Loucy (cell line): ENCODE measurements around the gene LRRC23.

ENCODE experiments used
- H2AFZ ChIP-seq: fragments of 200-600 bp; sonication (generic); 2 replicates; pipeline ENCODE4 v1.6.0; 2016; ENCODE audit warnings: antibody characterized with exemption, mild to moderate bottlenecking, low read length, moderate library complexity
- H3F3A ChIP-seq: fragments of 200-600 bp; 2 replicates; pipeline ENCODE4 v1.6.0; 2016; ENCODE audit warnings: antibody characterized with exemption, low read depth, mild to moderate bottlenecking
- H3K27me3 ChIP-seq: fragments of 200-600 bp; sonication (generic); 2 replicates; pipeline ENCODE4 v1.6.1; 2014; ENCODE audit warnings: low read length, mild to moderate bottlenecking; ENCODE audit not compliant: insufficient read depth, poor library complexity, severe bottlenecking
- H3K36me3 ChIP-seq: fragments of 200-600 bp; sonication (generic); 2 replicates; pipeline ENCODE4 v1.6.1; 2016; ENCODE audit warnings: low read length; ENCODE audit not compliant: insufficient read depth
- H3K4me1 ChIP-seq: fragments of 200-600 bp; sonication (generic); 2 replicates; pipeline ENCODE4 v1.5.1; 2014; ENCODE audit warnings: low read length, mild to moderate bottlenecking; ENCODE audit not compliant: insufficient read depth, poor library complexity, severe bottlenecking
- H3K4me2 ChIP-seq: fragments of 200-600 bp; sonication (generic); 2 replicates; pipeline ENCODE4 v1.6.0; 2014; ENCODE audit warnings: antibody characterized with exemption, low read length, low read depth, mild to moderate bottlenecking; ENCODE audit not compliant: poor library complexity, severe bottlenecking
- H3K4me3 ChIP-seq: fragments of 200-600 bp; sonication (generic); 2 replicates; pipeline ENCODE4 v1.5.1; 2014; ENCODE audit warnings: low read length, mild to moderate bottlenecking, mixed read lengths; ENCODE audit not compliant: poor library complexity, severe bottlenecking
- H3K79me2 ChIP-seq: fragments of 200-600 bp; sonication (generic); 2 replicates; pipeline ENCODE4 v1.6.1; 2014; ENCODE audit warnings: low read length; ENCODE audit not compliant: insufficient read depth
- H3K9ac ChIP-seq: fragments of 200-600 bp; sonication (generic); 2 replicates; pipeline ENCODE4 v1.6.0; 2014; ENCODE audit warnings: mild to moderate bottlenecking, low read depth, low read length, moderate library complexity; ENCODE audit not compliant: poor library complexity, severe bottlenecking
- H3K9me2 ChIP-seq: fragments of 200-600 bp; sonication (generic); replicated peaks from 2 replicates; pipeline ENCODE4 v1.6.1; 2016; ENCODE audit warnings: low read depth, low read length, mixed read lengths
- H3K9me3 ChIP-seq: fragments of 200-600 bp; sonication (generic); 2 replicates; pipeline ENCODE4 v1.6.1; 2014; ENCODE audit warnings: mild to moderate bottlenecking, antibody characterized with exemption, low read length, low read depth; ENCODE audit not compliant: insufficient read depth
- H4K20me1 ChIP-seq: fragments of 200-600 bp; sonication (generic); 2 replicates; pipeline ENCODE4 v1.6.0; 2014; ENCODE audit warnings: antibody characterized with exemption, low read length, mild to moderate bottlenecking; ENCODE audit not compliant: insufficient read depth, poor library complexity, severe bottlenecking
- EZH2phosphoT487 ChIP-seq: fragments of 200-600 bp; IDR thresholded peaks from 2 replicates; pipeline ENCODE4 v1.6.1; 2018; ENCODE audit warnings: antibody characterized with exemption, mild to moderate bottlenecking, moderate library complexity, borderline replicate concordance
- TF ChIP-seq, protein P1 (sequence below): fragments of 200-600 bp; sonication (generic); conservative IDR thresholded peaks from 2 replicates; pipeline ENCODE4 v1.5.1; 2014; ENCODE audit warnings: mild to moderate bottlenecking, antibody characterized with exemption, low read length

LRRC23 gene

GRCh38 chr12:6927379-6928021, 22.9 kb downstream of the LRRC23 start, which contains the start of gene ATN1:
Gene ATN1 (plus strand): TSS chr12:6927959. CDS start chr12:6934002, 6,043 bp downstream.
- H3K4me1 ChIP-seq = peaks cover 59% of the 10 kb centered on the region
- no peaks in the 10 kb centered on the region; the same call in 1 of the 2 replicates for H3K36me3 ChIP-seq
- H4K20me1 ChIP-seq = peaks cover 14% of the 10 kb centered on the region
- peak within 1 kb of the TSS; percentile 97 for H3K4me2 ChIP-seq
- no peaks in the 10 kb centered on the region for H3K9me3 ChIP-seq
- H3K9ac ChIP-seq = peak within 1 kb of the TSS; percentile 96
- H3F3A ChIP-seq = no peaks in the 10 kb centered on the region
- peaks cover 51% of the 10 kb centered on the region for H3K79me2 ChIP-seq
- no peaks in the 10 kb centered on the region for H3K9me2 ChIP-seq
- TF ChIP-seq, protein P1, sequence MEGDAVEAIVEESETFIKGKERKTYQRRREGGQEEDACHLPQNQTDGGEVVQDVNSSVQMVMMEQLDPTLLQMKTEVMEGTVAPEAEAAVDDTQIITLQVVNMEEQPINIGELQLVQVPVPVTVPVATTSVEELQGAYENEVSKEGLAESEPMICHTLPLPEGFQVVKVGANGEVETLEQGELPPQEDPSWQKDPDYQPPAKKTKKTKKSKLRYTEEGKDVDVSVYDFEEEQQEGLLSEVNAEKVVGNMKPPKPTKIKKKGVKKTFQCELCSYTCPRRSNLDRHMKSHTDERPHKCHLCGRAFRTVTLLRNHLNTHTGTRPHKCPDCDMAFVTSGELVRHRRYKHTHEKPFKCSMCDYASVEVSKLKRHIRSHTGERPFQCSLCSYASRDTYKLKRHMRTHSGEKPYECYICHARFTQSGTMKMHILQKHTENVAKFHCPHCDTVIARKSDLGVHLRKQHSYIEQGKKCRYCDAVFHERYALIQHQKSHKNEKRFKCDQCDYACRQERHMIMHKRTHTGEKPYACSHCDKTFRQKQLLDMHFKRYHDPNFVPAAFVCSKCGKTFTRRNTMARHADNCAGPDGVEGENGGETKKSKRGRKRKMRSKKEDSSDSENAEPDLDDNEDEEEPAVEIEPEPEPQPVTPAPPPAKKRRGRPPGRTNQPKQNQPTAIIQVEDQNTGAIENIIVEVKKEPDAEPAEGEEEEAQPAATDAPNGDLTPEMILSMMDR = no peak
- TF ChIP-seq EZH2phosphoT487 = no peak
- no peaks in the 10 kb centered on the region for H3K27me3 ChIP-seq
- H2AFZ ChIP-seq = peak within 1 kb of the TSS; percentile 95
- peak within 1 kb of the TSS; percentile 90 for H3K4me3 ChIP-seq

- Histone ChIP-seq H3K4me2 (peak overlapping the region; percentile 97), H3K79me2 (peaks cover 56% of the 10 kb centered on the region), H3K9ac (peak overlapping the region; percentile 96), H3K27me3 (no peaks in the 10 kb centered on the region), H3K36me3 (no peaks in the 10 kb centered on the region), H4K20me1 (peaks cover 14% of the 10 kb centered on the region), H3K4me3 (peak overlapping the region; percentile 90), H3K4me1 (peaks cover 62% of the 10 kb centered on the region), H2AFZ (no peak overlapping the region), H3K9me3 (no peaks in the 10 kb centered on the region), H3K9me2 (no peaks in the 10 kb centered on the region), H3F3A (no peaks in the 10 kb centered on the region)
- no peak for TF ChIP-seq EZH2phosphoT487
- TF ChIP-seq, protein P1 = no peak
Measured at GRCh38 chr12:6928022-6928702, 23.5 kb downstream of the LRRC23 start.

DNA sequence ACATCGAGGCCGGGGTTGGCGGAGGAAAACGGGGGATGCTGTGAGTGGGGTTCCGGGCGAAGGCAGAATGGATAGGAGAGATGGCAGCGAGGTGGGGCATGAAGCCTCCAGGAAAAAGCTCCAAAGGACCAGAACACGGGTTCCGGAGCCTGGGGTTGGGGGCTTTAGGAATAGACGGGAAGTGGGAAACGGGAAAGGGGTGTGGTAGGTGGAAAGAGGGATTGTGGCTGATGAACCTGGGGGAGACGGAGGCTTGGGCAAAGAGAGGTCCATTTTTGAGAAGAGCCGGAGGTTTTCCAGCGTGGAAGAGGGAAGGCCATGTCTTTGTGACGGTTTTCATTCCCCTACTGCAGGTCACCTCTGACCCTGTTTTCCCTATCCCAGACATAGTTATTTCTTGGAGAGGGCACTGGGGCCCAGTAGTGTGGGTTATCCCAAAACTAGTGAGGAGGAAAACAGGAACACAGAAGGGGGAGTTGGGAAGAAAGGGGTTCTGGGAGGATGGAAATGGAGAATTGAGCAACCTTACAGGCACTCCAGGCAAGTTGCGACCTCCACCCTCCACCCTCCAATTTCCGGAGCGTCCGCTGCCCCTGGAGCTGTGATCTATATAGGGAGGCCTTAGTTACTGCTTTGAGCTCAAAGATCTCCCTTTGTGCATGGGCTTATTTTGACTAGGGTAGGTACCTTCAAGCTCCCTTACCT, 24.2 kb downstream of the LRRC23 start:
- peak overlapping the region; percentile 97 for H3K4me2 ChIP-seq
- peak overlapping the region; percentile 90 for H3K4me3 ChIP-seq
- H2AFZ ChIP-seq = no peak overlapping the region
- peaks cover 4% of the 10 kb centered on the region; the same call in 1 of the 2 replicates for H3K36me3 ChIP-seq
- 0 out of 2 replicates have a peak, but pooled peaks cover 2% of the 10 kb centered on the region for H3F3A ChIP-seq
- no peaks in the 10 kb centered on the region for H3K9me2 ChIP-seq
- TF ChIP-seq EZH2phosphoT487 = no peak
- TF ChIP-seq, protein P1 = no peak
- no peaks in the 10 kb centered on the region for H3K9me3 ChIP-seq
- H3K4me1 ChIP-seq = peaks cover 62% of the 10 kb centered on the region
- peaks cover 63% of the 10 kb centered on the region for H3K79me2 ChIP-seq
- peaks cover 14% of the 10 kb centered on the region for H4K20me1 ChIP-seq
- no peaks in the 10 kb centered on the region for H3K27me3 ChIP-seq
- peak overlapping the region; percentile 95 for H3K9ac ChIP-seq
